GM12878 (cell line): Measurements from ENCODE around the gene CTCFL.

ENCODE experiments used
- ASH2L ChIP-seq: fragments of 300-600, 200-600 bp; sonication (generic); IDR thresholded peaks from 2 replicates; pipeline ENCODE4 v1.6.1; 2017; ENCODE audit warnings: low read depth, mild to moderate bottlenecking, borderline replicate concordance
- CTCF ChIP-seq, 3 experiments: IDR thresholded peaks in 2 of 3; conservative IDR thresholded peaks in 1 of 3; 2 replicates each; pipeline ENCODE4 v1.5.1; 2011; ENCODE audit warnings: low read depth in 3 of 3, low read length in 3 of 3, mild to moderate bottlenecking in 3 of 3, control low read depth in 2 of 3, moderate library complexity in 2 of 3, inconsistent platforms in 1 of 3, mixed read lengths in 1 of 3; ENCODE audit not compliant: control insufficient read depth in 2 of 3, insufficient read depth in 1 of 3; ENCODE audit errors: extremely low read depth in 1 of 3
- EP300 ChIP-seq, 2 experiments: fragments of 150-350 bp in 1 of 2; IDR thresholded peaks; 2 replicates each; pipeline ENCODE4 v1.6.1; 2011 to 2012; ENCODE audit warnings: low read depth in 2 of 2, low read length in 2 of 2, borderline replicate concordance in 1 of 2, improper control_type of control experiment in 1 of 2, inconsistent platforms in 1 of 2; ENCODE audit not compliant: control insufficient read depth in 1 of 2
- NFYB ChIP-seq: IDR thresholded peaks from 2 replicates; pipeline ENCODE4 v1.6.1; 2011; ENCODE audit warnings: low read depth, mild to moderate bottlenecking, low read length, improper control_type of control experiment, moderate library complexity; ENCODE audit not compliant: insufficient read depth
- RAD51 ChIP-seq: fragments of 450-650 bp; IDR thresholded peaks from 2 replicates; pipeline ENCODE4 v1.6.1; 2016; ENCODE audit warnings: moderate library complexity, mild to moderate bottlenecking, inconsistent platforms
- TAF1 ChIP-seq: IDR thresholded peaks from 2 replicates; pipeline ENCODE4 v1.6.1; 2011; ENCODE audit warnings: mild to moderate bottlenecking, low read depth, low read length, borderline replicate concordance
- TF ChIP-seq, protein P1 (sequence below): fragments of 450-650 bp; IDR thresholded peaks from 2 replicates; pipeline ENCODE4 v1.6.1; 2016; ENCODE audit warnings: mild to moderate bottlenecking, moderate library complexity, borderline replicate concordance
- TF ChIP-seq, protein P2 (sequence below): fragments of 450-650 bp; IDR thresholded peaks from 2 replicates; pipeline ENCODE4 v1.6.1; 2017; ENCODE audit warnings: mild to moderate bottlenecking
- TF ChIP-seq, protein P3 (sequence below): fragments of 450-650 bp; IDR thresholded peaks from 2 replicates; pipeline ENCODE4 v1.6.1; 2017; ENCODE audit warnings: mild to moderate bottlenecking, low read depth, inconsistent platforms; ENCODE audit not compliant: poor library complexity, severe bottlenecking

DNA sequence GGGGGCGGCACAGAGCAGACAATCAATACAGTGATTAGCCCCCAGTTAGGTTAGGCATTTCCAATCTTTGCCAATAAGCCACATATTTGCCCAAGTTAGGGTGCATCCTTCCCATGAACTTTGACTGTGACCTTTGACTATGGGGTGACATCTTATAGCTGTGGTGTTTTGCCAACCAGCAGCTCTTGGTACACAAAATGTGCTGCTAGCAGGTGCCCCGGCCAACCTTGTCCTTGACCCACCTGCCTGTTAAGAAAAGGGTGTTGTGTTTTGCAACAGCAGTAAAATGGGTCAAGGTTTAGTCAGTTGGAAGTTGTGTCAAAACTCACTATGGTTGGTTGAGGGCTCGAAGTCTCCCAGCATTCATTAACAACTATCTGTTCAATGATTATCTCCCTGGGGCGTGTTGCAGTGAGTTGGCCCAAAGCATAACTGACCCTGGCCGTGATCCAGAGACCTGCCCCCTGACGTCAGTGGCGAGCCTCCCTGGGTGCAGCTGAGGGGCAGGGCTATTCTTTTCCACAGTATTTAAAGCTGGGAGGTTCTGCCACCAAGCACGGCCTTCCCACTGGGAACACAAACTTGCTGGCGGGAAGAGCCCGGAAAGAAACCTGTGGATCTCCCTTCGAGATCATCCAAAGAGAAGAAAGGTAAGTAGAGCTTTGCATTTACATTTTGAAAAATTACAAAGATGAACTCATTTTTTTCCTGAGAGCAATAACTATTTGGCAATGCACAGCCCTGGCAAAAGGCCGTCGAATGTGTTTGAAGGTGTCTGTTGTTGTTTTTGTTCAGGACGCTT lies 35.8 kb upstream of the CTCFL start, which contains the start of gene PCK1:
- TF ChIP-seq, protein P1, sequence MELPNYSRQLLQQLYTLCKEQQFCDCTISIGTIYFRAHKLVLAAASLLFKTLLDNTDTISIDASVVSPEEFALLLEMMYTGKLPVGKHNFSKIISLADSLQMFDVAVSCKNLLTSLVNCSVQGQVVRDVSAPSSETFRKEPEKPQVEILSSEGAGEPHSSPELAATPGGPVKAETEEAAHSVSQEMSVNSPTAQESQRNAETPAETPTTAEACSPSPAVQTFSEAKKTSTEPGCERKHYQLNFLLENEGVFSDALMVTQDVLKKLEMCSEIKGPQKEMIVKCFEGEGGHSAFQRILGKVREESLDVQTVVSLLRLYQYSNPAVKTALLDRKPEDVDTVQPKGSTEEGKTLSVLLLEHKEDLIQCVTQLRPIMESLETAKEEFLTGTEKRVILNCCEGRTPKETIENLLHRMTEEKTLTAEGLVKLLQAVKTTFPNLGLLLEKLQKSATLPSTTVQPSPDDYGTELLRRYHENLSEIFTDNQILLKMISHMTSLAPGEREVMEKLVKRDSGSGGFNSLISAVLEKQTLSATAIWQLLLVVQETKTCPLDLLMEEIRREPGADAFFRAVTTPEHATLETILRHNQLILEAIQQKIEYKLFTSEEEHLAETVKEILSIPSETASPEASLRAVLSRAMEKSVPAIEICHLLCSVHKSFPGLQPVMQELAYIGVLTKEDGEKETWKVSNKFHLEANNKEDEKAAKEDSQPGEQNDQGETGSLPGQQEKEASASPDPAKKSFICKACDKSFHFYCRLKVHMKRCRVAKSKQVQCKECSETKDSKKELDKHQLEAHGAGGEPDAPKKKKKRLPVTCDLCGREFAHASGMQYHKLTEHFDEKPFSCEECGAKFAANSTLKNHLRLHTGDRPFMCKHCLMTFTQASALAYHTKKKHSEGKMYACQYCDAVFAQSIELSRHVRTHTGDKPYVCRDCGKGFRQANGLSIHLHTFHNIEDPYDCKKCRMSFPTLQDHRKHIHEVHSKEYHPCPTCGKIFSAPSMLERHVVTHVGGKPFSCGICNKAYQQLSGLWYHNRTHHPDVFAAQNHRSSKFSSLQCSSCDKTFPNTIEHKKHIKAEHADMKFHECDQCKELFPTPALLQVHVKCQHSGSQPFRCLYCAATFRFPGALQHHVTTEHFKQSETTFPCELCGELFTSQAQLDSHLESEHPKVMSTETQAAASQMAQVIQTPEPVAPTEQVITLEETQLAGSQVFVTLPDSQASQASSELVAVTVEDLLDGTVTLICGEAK, result no peak
- no peak for TF ChIP-seq RAD51
- no peak for TF ChIP-seq CTCF (IDR thresholded peaks at IDR 0.05 in 2 of 3, conservative IDR thresholded peaks at IDR 0.05 in 1 of 3; ENCODE audit: control insufficient read depth in 2 of 3, extremely low read depth in 1 of 3, insufficient read depth in 1 of 3, low read depth in 3 of 3, low read length in 3 of 3)
- no peak for TF ChIP-seq EP300 (IDR thresholded peaks at IDR 0.05; ENCODE audit: borderline replicate concordance in 1 of 2, control insufficient read depth in 1 of 2, low read depth in 2 of 2, low read length in 2 of 2)
- TF ChIP-seq, protein P2, sequence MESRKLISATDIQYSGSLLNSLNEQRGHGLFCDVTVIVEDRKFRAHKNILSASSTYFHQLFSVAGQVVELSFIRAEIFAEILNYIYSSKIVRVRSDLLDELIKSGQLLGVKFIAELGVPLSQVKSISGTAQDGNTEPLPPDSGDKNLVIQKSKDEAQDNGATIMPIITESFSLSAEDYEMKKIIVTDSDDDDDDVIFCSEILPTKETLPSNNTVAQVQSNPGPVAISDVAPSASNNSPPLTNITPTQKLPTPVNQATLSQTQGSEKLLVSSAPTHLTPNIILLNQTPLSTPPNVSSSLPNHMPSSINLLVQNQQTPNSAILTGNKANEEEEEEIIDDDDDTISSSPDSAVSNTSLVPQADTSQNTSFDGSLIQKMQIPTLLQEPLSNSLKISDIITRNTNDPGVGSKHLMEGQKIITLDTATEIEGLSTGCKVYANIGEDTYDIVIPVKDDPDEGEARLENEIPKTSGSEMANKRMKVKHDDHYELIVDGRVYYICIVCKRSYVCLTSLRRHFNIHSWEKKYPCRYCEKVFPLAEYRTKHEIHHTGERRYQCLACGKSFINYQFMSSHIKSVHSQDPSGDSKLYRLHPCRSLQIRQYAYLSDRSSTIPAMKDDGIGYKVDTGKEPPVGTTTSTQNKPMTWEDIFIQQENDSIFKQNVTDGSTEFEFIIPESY, result no peak
- no peak for TF ChIP-seq TAF1
- TF ChIP-seq, protein P3, sequence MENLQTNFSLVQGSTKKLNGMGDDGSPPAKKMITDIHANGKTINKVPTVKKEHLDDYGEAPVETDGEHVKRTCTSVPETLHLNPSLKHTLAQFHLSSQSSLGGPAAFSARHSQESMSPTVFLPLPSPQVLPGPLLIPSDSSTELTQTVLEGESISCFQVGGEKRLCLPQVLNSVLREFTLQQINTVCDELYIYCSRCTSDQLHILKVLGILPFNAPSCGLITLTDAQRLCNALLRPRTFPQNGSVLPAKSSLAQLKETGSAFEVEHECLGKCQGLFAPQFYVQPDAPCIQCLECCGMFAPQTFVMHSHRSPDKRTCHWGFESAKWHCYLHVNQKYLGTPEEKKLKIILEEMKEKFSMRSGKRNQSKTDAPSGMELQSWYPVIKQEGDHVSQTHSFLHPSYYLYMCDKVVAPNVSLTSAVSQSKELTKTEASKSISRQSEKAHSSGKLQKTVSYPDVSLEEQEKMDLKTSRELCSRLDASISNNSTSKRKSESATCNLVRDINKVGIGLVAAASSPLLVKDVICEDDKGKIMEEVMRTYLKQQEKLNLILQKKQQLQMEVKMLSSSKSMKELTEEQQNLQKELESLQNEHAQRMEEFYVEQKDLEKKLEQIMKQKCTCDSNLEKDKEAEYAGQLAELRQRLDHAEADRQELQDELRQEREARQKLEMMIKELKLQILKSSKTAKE, result no peak
- TF ChIP-seq ASH2L, result no peak
- TF ChIP-seq NFYB, result no peak
